NCI-H1930 (cell line): ENCODE data around the gene CCSER1.
A peak's percentile ranks its signal among the peaks of the same experiment; 100 is the strongest.
"Not testable (repeated sequence)": the region's sequence is repeated elsewhere in the genome, so short reads cannot be mapped to it uniquely, and the experiment has no call there.

Experiments
- DNase-seq, 2 experiments: peaks; one replicate each; lab custom pipeline; 2025; lab: John Stamatoyannopoulos, UW

The CCSER1 gene

DNA sequence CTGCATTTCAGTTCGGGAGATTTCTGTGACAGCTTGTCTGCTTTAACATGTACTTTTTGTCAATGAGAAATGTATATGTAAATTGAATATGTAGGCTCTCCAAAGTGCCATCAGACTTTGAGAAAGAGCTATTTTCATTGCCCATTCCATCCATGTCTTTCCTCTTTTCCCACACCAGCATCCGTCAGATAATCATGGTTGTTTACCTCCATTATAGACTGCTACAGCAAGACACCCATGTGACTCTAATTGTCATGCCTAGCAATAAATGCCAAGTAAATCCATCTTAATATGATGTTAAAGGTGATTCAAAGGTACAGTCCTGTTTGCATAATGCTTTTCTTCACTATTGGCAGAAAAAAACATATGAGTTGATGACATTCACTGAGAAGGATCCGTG is 1157.3 kb downstream of the CCSER1 start:
- no peak for DNase-seq

- DNase-seq, result no peak
Observed at GRCh38 chr4:91285487-91285886, 1158.3 kb downstream of the CCSER1 start.

DNA sequence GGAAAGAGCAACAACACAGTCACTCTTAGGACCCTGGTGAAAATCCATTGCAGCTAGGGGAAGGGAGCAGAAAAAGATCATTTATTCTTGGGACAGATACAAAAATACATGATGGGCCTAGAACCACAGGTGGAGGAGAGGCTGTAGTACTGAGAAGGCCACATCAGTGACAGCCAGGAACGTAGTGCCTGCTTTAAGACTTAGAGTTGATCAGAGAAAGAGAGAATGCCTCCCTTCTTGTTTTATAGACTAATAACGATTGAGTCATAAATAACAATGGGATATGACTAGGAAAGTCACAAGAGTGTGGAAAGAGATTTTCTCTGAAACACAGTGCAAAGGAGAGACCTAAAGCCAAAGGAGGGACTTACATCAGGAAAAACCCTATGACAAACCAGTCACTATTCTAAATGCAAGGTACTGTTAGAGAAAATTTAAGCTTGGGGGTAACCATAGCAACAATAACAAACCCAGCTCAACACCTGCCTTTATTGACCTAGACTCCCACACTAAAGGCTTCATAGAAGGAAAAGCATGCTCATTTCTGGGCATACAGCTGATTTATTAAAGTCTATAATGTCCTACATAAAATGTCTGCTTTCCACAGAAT is 1161.6 kb downstream of the CCSER1 start:
- DNase-seq, result no peak

DNA sequence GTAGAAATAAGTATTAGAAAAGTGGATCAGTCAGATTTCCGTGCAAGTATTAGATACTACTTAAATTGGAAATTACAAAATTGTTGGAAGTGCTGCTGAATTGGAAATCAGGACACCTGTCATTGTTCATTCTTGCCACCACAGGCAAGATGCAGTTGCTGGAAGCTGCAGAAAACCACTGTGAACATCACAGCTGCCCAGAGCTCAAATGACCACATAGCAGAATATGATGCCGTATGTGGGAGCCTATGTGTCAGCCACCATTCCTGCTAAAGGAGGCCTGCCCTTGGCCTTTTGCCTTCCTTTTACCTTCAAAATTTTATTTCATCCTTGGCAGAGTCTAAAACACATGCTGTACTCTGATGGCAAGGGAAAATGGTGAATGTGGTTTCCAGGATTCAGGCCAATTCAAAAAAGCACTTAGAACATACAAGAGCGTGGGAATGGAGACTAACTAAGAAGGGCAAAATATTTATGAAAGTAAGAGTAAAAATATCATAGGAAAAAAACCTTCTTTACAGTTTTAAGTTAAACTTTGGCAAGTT is 1171.0 kb downstream of the CCSER1 start:
- DNase-seq, result no peak

DNA sequence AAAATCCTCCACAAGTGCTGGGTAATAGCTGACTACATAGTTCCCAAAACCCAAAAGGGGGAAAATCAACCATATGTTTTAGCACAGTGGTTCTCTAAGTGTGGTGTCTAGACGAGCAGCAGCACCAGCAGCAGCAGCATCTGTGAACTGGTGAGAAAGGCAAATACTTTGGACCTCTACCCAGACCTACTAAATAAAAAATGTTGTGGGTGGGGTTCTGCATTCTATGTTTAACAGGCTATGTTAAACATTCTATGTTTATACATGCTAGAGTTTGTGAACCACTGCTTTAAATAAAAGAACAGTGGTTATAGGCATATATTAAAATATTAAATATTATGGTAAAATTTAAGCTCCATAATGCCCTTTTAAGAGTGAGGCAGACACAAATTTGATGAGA is 1171.6 kb downstream of the CCSER1 start:
- no peak for DNase-seq

DNA sequence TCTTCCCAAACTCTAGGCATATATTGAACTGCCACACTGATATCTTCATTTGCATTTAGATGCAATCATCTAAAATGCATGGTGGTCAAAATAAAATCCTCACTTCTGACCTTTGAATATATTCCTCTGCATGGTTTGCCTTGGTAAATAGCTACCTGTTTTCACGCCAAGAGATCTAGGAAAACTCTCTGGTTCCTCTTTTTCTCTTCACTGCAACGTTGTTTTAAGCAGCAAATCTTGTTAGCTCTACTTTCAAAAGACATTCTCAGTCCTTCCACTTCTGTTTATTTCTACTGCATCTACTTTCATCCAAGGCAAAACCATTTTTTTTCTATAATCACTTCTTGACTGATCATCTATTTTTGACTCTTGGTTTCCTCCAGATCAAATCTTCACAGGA is 1174.9 kb downstream of the CCSER1 start:
- DNase-seq, result no peak

DNA sequence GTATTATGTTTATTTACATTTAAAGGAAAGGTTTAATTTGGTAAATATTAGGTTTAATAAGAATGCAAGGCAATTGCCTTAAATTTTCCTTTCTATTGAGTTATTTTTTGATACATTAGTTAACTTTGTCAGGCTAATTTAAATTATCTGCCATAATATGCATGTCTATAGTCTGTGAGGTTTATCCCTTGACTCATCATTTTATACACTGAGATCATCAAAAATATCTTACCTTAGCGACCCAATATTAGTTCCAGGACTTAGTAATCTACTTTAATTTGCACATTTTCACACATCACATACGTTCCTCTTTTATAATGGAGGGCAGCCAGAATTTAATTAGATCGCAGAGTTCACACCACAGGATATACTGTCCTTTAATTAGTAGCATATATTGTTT is 1177.1 kb downstream of the CCSER1 start:
- DNase-seq, result no peak

- no peak for DNase-seq
Observed at GRCh38 chr4:91317434-91317833, 1190.2 kb downstream of the CCSER1 start.

GRCh38 chr4:91319556-91320268 is 1192.5 kb downstream of the CCSER1 start:
- peak in 1 of 2 experiments; percentile 35 for DNase-seq

- DNase-seq, result no peak
Observed at GRCh38 chr4:91322961-91323360, 1195.8 kb downstream of the CCSER1 start.

- DNase-seq, result no peak
Observed at GRCh38 chr4:91325495-91325894, 1198.3 kb downstream of the CCSER1 start.

GRCh38 chr4:91326167-91326566 is 1199.0 kb downstream of the CCSER1 start:
- not testable (repeated sequence) for DNase-seq

GRCh38 chr4:91330555-91331137 is 1203.5 kb downstream of the CCSER1 start:
- no peak for DNase-seq

DNA sequence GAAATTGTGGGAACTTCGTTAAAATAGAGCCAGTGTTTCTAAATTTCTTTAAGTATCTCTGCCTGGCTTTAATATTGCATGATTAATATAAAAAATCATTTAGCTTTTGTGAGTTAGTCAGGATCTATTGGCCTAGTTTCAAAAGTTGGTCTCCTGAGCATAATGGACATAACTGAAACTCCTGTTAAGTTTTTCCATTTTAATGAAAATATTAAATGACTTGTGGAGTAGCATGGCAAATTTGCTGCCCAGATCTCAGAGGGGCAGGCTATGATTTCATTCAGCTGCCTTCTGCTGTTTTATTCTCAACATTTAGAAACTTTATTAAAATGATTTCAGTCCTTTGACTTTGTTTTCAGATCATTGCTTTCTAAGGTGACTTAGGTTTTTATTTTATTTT is 1213.6 kb downstream of the CCSER1 start:
- no peak for DNase-seq

DNA sequence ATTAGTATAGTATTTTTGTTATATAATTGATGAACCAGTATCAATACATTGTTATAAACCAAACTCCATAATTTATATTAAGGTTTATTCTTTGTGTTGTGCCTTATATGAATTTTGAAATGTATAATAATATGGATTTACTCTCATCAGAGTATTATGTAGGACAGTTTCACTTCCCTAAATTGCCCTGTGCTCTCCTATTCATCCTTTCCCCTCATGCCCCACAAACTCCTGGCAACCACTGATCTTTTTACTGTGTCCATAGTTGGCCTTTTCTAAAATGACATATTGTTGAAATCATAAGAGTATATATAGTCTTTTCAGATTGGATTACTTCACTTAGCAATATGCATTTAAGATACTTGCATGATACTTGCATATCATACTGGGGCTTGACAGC is 1218.4 kb downstream of the CCSER1 start:
- no peak for DNase-seq

GRCh38 chr4:91356496-91356895 is 1229.3 kb downstream of the CCSER1 start:
- DNase-seq, result not testable (repeated sequence)

- not testable (repeated sequence) for DNase-seq
Observed at GRCh38 chr4:91358016-91358415, 1230.8 kb downstream of the CCSER1 start.

- DNase-seq, result not testable (repeated sequence)
Observed at GRCh38 chr4:91358621-91359020, 1231.4 kb downstream of the CCSER1 start.

DNA sequence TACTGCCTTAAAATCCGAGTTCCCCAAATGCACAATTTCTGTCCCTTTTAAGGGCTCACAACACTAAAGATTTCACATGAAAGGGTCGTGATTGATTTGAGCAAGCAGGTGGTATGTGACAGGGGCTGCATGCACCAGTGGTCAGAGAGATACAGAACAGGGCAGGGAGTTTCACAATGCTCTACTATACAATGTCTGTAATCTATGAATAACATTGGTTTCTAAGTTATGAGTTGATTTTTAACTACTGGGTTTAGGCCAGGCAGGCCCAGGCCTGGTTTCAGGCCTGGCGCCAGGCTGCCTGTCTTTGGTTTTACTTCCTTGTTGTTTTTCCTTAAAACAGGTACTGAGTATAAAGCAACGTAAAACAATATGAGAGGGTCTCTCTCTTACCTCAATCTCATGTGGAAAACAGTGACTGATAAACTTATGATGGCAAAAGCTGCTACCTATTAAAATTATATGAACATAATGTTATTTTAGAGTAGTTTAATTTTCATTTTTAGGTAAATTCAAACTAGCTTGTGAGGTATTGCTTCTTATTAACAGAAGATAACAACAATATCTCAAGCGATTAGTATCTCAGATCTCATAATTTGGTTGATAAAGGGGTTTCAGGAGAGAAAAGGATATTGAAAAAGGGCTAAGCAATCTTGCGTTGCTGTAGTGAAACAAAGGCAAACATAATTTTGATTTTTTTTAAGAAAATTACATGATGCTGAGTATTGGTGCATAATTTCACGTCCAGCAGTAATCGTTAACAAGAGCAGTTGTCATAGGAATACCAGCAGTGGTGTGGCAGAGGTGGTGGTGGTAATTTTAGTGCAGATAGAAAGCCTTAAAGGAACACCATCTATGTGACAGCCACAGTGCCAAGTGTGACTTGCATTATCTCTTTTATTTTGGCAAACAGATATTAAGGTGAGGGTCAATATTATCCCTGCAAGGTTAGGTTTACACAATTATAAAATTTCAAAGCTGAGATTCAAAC is 1232.1 kb downstream of the CCSER1 start:
- no peak for DNase-seq

- DNase-seq, result no peak
Observed at GRCh38 chr4:91362125-91362524, 1234.9 kb downstream of the CCSER1 start.

DNA sequence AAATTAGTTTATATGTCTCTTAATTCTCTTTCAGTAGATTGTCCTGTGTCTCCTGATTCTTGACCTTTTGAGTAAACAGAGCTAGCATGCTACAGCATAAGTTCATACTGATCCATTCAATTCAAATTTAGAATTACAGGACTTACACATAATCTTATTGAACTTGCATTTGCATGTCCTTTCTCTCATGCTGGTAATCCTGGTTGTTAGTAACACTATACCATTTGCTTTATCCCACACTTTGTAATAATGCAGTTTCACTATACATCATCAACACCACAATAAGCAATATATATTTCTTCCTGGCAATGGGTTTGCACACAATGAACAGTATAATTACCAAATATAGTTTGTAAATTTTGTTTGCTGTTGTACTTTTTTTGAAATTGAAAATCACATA is 1239.4 kb downstream of the CCSER1 start:
- DNase-seq, result no peak

- DNase-seq, result no peak
Observed at GRCh38 chr4:91369116-91369515, 1241.9 kb downstream of the CCSER1 start.
